C4-2B (cell line): Measurements from ENCODE around the gene ITGB3BP.
"Not testable (repeated sequence)": the region's sequence is repeated elsewhere in the genome, so short reads cannot be mapped to it uniquely, and the experiment has no call there.

Source experiments
- H3K27ac ChIP-seq: fragments of 450-650 bp; 2 replicates; pipeline ENCODE4 v1.5.1; 2017
- ZFX ChIP-seq: fragments of 450-650 bp; IDR thresholded peaks from 2 replicates; pipeline ENCODE4 v1.6.1; 2017
- TF ChIP-seq, protein P1 (sequence below): fragments of 450-650 bp; conservative IDR thresholded peaks from 2 replicates; pipeline ENCODE4 v1.5.1; 2017; ENCODE audit warnings: mild to moderate bottlenecking

Gene ITGB3BP

DNA sequence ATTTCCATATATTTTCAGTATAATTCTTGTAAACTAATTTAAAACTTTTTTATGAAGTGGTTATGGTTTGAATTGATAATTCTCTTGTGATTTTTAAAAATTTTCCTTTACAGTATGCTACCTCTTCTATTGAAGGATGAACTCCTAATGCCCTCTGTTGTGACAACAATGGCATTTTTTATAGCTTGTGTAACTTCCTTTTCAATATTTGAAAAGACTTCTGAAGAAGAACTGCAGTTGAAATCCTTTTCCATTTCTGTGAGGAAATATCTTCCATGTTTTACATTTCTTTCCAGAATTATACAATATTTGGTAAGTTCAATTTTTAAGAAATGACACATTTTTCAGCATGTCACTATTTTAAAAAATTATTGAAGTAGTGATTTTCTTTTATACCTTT is 94.2 kb downstream of the ITGB3BP start:
- TF ChIP-seq ZFX = no peak
- TF ChIP-seq, protein P1, sequence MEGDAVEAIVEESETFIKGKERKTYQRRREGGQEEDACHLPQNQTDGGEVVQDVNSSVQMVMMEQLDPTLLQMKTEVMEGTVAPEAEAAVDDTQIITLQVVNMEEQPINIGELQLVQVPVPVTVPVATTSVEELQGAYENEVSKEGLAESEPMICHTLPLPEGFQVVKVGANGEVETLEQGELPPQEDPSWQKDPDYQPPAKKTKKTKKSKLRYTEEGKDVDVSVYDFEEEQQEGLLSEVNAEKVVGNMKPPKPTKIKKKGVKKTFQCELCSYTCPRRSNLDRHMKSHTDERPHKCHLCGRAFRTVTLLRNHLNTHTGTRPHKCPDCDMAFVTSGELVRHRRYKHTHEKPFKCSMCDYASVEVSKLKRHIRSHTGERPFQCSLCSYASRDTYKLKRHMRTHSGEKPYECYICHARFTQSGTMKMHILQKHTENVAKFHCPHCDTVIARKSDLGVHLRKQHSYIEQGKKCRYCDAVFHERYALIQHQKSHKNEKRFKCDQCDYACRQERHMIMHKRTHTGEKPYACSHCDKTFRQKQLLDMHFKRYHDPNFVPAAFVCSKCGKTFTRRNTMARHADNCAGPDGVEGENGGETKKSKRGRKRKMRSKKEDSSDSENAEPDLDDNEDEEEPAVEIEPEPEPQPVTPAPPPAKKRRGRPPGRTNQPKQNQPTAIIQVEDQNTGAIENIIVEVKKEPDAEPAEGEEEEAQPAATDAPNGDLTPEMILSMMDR = no peak
- no peak overlapping the region for H3K27ac ChIP-seq

GRCh38 chr1:63423649-63424048 is 99.4 kb downstream of the ITGB3BP start:
- no peak overlapping the region for H3K27ac ChIP-seq
- TF ChIP-seq, protein P1 = no peak
- TF ChIP-seq ZFX = no peak

DNA sequence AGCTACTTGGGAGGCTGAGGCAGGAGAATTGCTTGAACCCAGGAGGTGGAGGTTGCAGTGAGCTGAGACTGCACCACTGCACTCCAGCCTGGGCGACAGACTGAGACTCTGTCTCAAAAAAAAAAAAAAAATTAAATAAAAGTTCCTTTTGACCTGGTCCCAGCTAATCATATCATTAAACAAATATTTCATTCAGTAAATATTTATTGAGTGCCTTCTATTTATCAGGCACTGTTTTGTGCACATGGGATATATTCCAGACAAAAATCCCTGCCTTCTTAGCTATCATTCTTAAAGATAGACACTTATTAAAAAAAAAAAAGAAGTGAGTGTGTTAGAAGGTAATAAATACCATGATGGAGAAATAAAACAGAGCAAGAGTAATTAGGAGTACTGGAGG is 102.3 kb downstream of the ITGB3BP start:
- not testable (repeated sequence) for H3K27ac ChIP-seq

- no peak overlapping the region for H3K27ac ChIP-seq
- TF ChIP-seq ZFX = no peak
- TF ChIP-seq, protein P1 = no peak
These were observed 104.9 kb downstream of the ITGB3BP start for GRCh38 chr1:63418101-63418500.

GRCh38 chr1:63414691-63415365 is 108.2 kb downstream of the ITGB3BP start:
- H3K27ac ChIP-seq = no peak overlapping the region
- no peak for TF ChIP-seq ZFX
- TF ChIP-seq, protein P1 = no peak

DNA sequence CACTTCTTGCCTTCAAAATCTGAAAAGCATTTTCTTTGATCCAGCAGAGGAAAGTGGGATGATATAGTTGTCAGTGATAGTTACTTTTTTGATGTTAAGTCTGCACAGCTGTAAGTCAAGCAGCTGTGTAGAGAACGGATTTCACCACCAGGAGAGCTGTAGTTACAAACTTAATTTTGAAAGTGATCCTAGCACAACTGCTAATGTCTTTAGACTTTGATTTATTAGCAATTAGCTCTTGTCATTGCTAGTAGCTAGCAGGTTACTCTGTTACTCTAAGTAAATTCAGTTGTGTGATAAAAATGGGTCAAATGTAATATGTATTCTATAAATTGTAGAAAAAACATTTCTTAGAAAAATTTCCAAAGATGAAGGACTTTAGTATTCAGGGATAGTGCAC is 109.6 kb downstream of the ITGB3BP start:
- no peak overlapping the region for H3K27ac ChIP-seq
- TF ChIP-seq ZFX = no peak
- TF ChIP-seq, protein P1 = 0 out of 2 replicates have a peak, but pooled peaks have one; percentile 3

- no peak overlapping the region for H3K27ac ChIP-seq
- TF ChIP-seq, protein P1 = no peak
- no peak for TF ChIP-seq ZFX
These were observed 112.0 kb downstream of the ITGB3BP start for GRCh38 chr1:63411066-63411465.

DNA sequence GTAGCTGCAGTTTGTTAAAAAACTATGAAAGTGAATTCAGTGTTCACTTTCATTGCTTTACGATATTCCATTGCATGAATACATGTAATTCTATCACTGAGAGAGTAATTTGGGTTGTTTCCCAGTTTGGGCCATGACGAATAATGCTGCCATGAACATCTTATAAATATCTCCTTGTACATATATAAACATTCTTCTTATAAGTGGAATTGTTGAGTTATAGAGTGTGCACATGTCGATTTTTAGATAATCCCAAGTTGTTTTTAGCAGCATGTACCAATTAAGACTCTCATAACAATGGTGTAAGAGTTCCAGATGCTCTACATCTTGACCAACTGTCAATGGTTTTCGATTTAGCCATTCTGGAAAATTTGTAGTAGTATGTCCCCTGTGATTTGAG is 114.7 kb downstream of the ITGB3BP start:
- no peak overlapping the region for H3K27ac ChIP-seq
- TF ChIP-seq, protein P1 = no peak
- no peak for TF ChIP-seq ZFX
